ENCODE data around the gene DEFB132.

Gene DEFB132

GRCh38 chr20:266596-267562 is 9.4 kb downstream of the DEFB132 start:
- DNase-seq, result peak; percentile 93 to 94

- DNase-seq, result no peak
Observed at GRCh38 chr20:270517-270916, 13.0 kb downstream of the DEFB132 start.

- DNase-seq, result no peak
Observed at GRCh38 chr20:271069-271468, 13.5 kb downstream of the DEFB132 start.

GRCh38 chr20:271528-271927 is 14.0 kb downstream of the DEFB132 start:
- no peak for DNase-seq

- no peak for DNase-seq
Observed at GRCh38 chr20:272718-273117, 15.2 kb downstream of the DEFB132 start.

GRCh38 chr20:273884-274283 is 16.4 kb downstream of the DEFB132 start:
- DNase-seq, result no peak

- DNase-seq, result no peak
Observed at GRCh38 chr20:275791-276190, 18.3 kb downstream of the DEFB132 start.

- no peak for DNase-seq
Observed at GRCh38 chr20:276620-277495, 19.3 kb downstream of the DEFB132 start.

- DNase-seq, result no peak
Observed at GRCh38 chr20:277496-277781, 19.9 kb downstream of the DEFB132 start.

GRCh38 chr20:278181-278580 is 20.7 kb downstream of the DEFB132 start:
- DNase-seq, result no peak

GRCh38 chr20:278607-279571 is 21.4 kb downstream of the DEFB132 start:
- DNase-seq, result no peak

- no peak for DNase-seq
Observed at GRCh38 chr20:284172-284571, 26.6 kb downstream of the DEFB132 start.

GRCh38 chr20:286508-286907 is 29.0 kb downstream of the DEFB132 start:
- DNase-seq, result no peak

GRCh38 chr20:288956-289692 is 31.6 kb downstream of the DEFB132 start:
- DNase-seq, result no peak

GRCh38 chr20:289693-290083 is 32.2 kb downstream of the DEFB132 start:
- no peak for DNase-seq

- DNase-seq, result peak; percentile 92 to 94
Observed at GRCh38 chr20:290084-290831, 32.7 kb downstream of the DEFB132 start, which contains the start of gene C20orf96. Gene C20orf96 (minus strand): TSS chr20:290750. CDS start chr20:290610, 140 bp downstream.

- DNase-seq, result no peak
Observed at GRCh38 chr20:294602-295001, 37.1 kb downstream of the DEFB132 start.

- DNase-seq, result no peak
Observed at GRCh38 chr20:295804-296203, 38.3 kb downstream of the DEFB132 start.

- DNase-seq, result peak; percentile 82 to 85
Observed at GRCh38 chr20:297098-297924, 39.8 kb downstream of the DEFB132 start, which contains the start of gene ZCCHC3. Gene ZCCHC3 (plus strand): TSS chr20:297570. CDS start chr20:297587, 17 bp downstream.
